GM12878 (cell line): ENCODE results near the gene CDC42BPA. TPM values are rescaled to one million over a fixed set of nuclear protein-coding genes. Genes with fewer than 3 reads are reported as not detected.

Experiments
- ATAC-seq: fragments of 200-7000 bp; cut with Tn5 transposase; 3 replicates; pipeline ENCODE4 v1.9.1; 2020; ENCODE audit warnings: mild to moderate bottlenecking, moderate library complexity
- BruUV-seq: library from RNA; stranded (reverse); fragments of 400-500 nt; replicated peaks from 2 replicates; lab custom pipeline; 2021; lab: Mats Ljungman, UMichigan
- CTCF ChIA-PET: fragments of 300-600 bp; sonication (Branson Sonifier 250); formaldehyde crosslinking; extraction: SDS; loops from one replicate; lab custom pipeline; 2021; ENCODE audit warnings: inconsistent platforms; lab: Yijun Ruan, JAX
- POLR2A ChIA-PET: fragments of 350-600 bp; formaldehyde crosslinking; extraction: SDS; loops from one replicate; lab custom pipeline; 2021; ENCODE audit warnings: inconsistent platforms; lab: Charles Lee
- RAD21 ChIA-PET: fragments of 300-600 bp; sonication (Branson Sonifier 250); formaldehyde crosslinking; loops from one replicate; lab custom pipeline; 2023; ENCODE audit warnings: antibody characterized with exemption; ENCODE audit not compliant: unreplicated experiment; lab: Charles Lee
- SMC1A ChIA-PET: fragments of 300-600 bp; sonication (Branson Sonifier 250); formaldehyde crosslinking; loops from one replicate; lab custom pipeline; 2023; ENCODE audit not compliant: unreplicated experiment, uncharacterized antibody; lab: Charles Lee
- DNase-seq: peaks from one replicate; pipeline ENCODE4 v3.0.0-alpha.2; 2011; ENCODE audit warnings: low read depth, low spot score
- FAIRE-seq: peaks from 3 replicates; lab custom pipeline; 2011; peaks lifted over from hg19 to GRCh38; lab: Jason Lieb, UNC
- H2AFZ ChIP-seq: 2 replicates; pipeline ENCODE4 v1.6.0; 2011; ENCODE audit warnings: low read depth, low read length, control low read depth; ENCODE audit not compliant: control insufficient read depth
- H3K27ac ChIP-seq: 2 replicates; pipeline ENCODE4 v1.5.1; 2011; ENCODE audit warnings: control low read depth; ENCODE audit not compliant: control insufficient read depth, insufficient read depth
- H3K27me3 ChIP-seq, 2 experiments: replicated peaks in 1 of 2; 2 replicates each; pipeline versions ENCODE4 v1.6.0 to v1.6.1; 2011; ENCODE audit warnings: low read length in 1 of 2; ENCODE audit not compliant: control insufficient read depth in 2 of 2, insufficient read depth in 2 of 2
- H3K36me3 ChIP-seq, 2 experiments: 2 replicates each; pipeline ENCODE4 v1.5.1; 2011; ENCODE audit warnings: low read length in 1 of 2; ENCODE audit not compliant: control insufficient read depth in 2 of 2, insufficient read depth in 2 of 2
- H3K4me1 ChIP-seq: 2 replicates; pipeline ENCODE4 v1.6.1; 2011; ENCODE audit warnings: mild to moderate bottlenecking, low read length, moderate library complexity, mixed read lengths; ENCODE audit not compliant: control insufficient read depth, insufficient read depth
- H3K4me2 ChIP-seq: 2 replicates; pipeline ENCODE4 v1.6.0; 2011; ENCODE audit warnings: control low read depth; ENCODE audit not compliant: control insufficient read depth, insufficient read depth
- H3K4me3 ChIP-seq: fragments of 200-600 bp; sonication (generic); 2 replicates; pipeline ENCODE4 v1.5.1; 2016
- H3K79me2 ChIP-seq: 2 replicates; pipeline ENCODE4 v1.6.0; 2011; ENCODE audit warnings: low read length; ENCODE audit not compliant: control insufficient read depth, insufficient read depth
- H3K9ac ChIP-seq: 2 replicates; pipeline ENCODE4 v1.8.0; 2011; ENCODE audit warnings: low read length, control low read depth, mixed read lengths; ENCODE audit not compliant: control insufficient read depth, insufficient read depth
- H3K9me3 ChIP-seq: replicated peaks from 3 replicates; pipeline ENCODE4 v1.5.1; 2011; ENCODE audit warnings: mild to moderate bottlenecking, low read length; ENCODE audit not compliant: control insufficient read depth, insufficient read depth
- H4K20me1 ChIP-seq: 2 replicates; pipeline ENCODE4 v1.6.0; 2011; ENCODE audit not compliant: control insufficient read depth, insufficient read depth
- CBFB ChIP-seq: IDR thresholded peaks from 2 replicates; pipeline ENCODE4 v1.6.1; 2016; ENCODE audit warnings: antibody characterized with exemption, low read depth
- ETV6 ChIP-seq, 2 experiments: fragments of 450-650 bp in 1 of 2; IDR thresholded peaks in 1 of 2; conservative IDR thresholded peaks in 1 of 2; 2 replicates each; pipeline ENCODE4 v1.6.1; 2014; ENCODE audit warnings: antibody characterized with exemption in 1 of 2, borderline replicate concordance in 1 of 2, low read depth in 1 of 2, mild to moderate bottlenecking in 1 of 2, moderate library complexity in 1 of 2
- HCFC1 ChIP-seq: fragments of 150-350 bp; IDR thresholded peaks from 2 replicates; pipeline ENCODE4 v1.6.1; 2014; ENCODE audit warnings: low read length
- HDGF ChIP-seq: fragments of 450-650 bp; IDR thresholded peaks from 2 replicates; pipeline ENCODE4 v1.6.1; 2016; ENCODE audit warnings: antibody characterized with exemption
- IKZF1 ChIP-seq: fragments of 450-650 bp; conservative IDR thresholded peaks from 2 replicates; pipeline ENCODE4 v1.6.1; 2017; ENCODE audit warnings: antibody characterized with exemption, mild to moderate bottlenecking
- RBBP5 ChIP-seq: fragments of 200-600 bp; sonication (generic); conservative IDR thresholded peaks from 2 replicates; pipeline ENCODE4 v1.6.1; 2016
- SRF ChIP-seq, 2 experiments: IDR thresholded peaks; 2 replicates each; pipeline ENCODE4 v1.6.1; 2011; ENCODE audit warnings: low read depth in 2 of 2, low read length in 2 of 2, mild to moderate bottlenecking in 1 of 2, moderate library complexity in 1 of 2
- YBX1 ChIP-seq: fragments of 450-650 bp; IDR thresholded peaks from 2 replicates; pipeline ENCODE4 v1.6.1; 2016; ENCODE audit warnings: antibody characterized with exemption
- ZBED1 ChIP-seq: IDR thresholded peaks from 2 replicates; pipeline ENCODE4 v1.6.1; 2016; ENCODE audit warnings: borderline replicate concordance
- WGBS: methylation state at CpG from one replicate; pipeline ENCODE4 v1.1.6; 2016; ENCODE audit warnings: low lambda C conversion rate; ENCODE audit not compliant: insufficient replicate concordance, insufficient coverage; ENCODE audit errors: missing lambda C conversion rate; 5-methylcytosine and 5-hydroxymethylcytosine counted together
- in situ Hi-C: fragments of 300-500 bp; cut with MboI; formaldehyde crosslinking; loops from 9 replicates; pipeline ENCODE4 v1.14.3; 2018; ENCODE audit warnings: mixed read lengths
- intact Hi-C: fragments of 100-400 bp; cut with micrococcal nuclease; formaldehyde crosslinking; loops from one replicate; pipeline ENCODE4 v1.14.2; 2022; ENCODE audit not compliant: unreplicated experiment
- polyA plus RNA-seq, 11 experiments: library from polyadenylated mRNA; depleted of rRNA in 4 of 11; unstranded in 6 of 11; stranded (reverse) in 5 of 11; fragments of >200 nt; fragmentation: Nextera tagmentation in 4 of 11; fragmentation: Illumina TruSeq in 1 of 11; extraction: Ambion mirVana in 4 of 11; extraction: Trizol in 1 of 11; gene quantifications; 1 replicate in 1 of 11; 2 replicates in 10 of 11; pipeline versions ENCODE4 v1.2.1 to v1.2.3, GENCODE V29; 2011 to 2016; ENCODE audit warnings: inconsistent platforms in 2 of 11, missing spikeins in 2 of 11, low read depth in 1 of 11
- total RNA-seq, 4 experiments: library from RNA; depleted of rRNA in 3 of 4; stranded (reverse); fragments of >200 nt in 3 of 4; fragmentation: Illumina TruSeq in 1 of 4; extraction: Trizol in 1 of 4; gene quantifications; 2 replicates each; pipeline versions ENCODE4 v1.2.1 to v1.2.3, GENCODE V29; 2013 to 2021

The CDC42BPA gene
- total and polyA plus RNA-seq, 10 of the 15 experiments (the other 5 are each of a cell fraction or from before 2014, with no cell fraction given), result 0.02 to 0.52 (median 0.10) TPM

GRCh38 chr1:226993814-226994585 lies 324.3 kb downstream of the CDC42BPA start:
- in situ Hi-C loops, result no loop called here
- Histone ChIP-seq H3K79me2 (no peaks in the 10 kb centered on the region), H2AFZ (no peak overlapping the region), H3K4me1 (peaks cover 21% of the 10 kb centered on the region), H3K27me3 (no peaks in the 10 kb centered on the region), H3K36me3 (no peaks in the 10 kb centered on the region), H3K9me3 (no peaks in the 10 kb centered on the region), H4K20me1 (no peaks in the 10 kb centered on the region), H3K27ac (no peak overlapping the region), H3K9ac (no peak overlapping the region), H3K4me2 (no peak overlapping the region), H3K4me3 (no peak overlapping the region)
- no peak for DNase-seq
- intact Hi-C loops, result no loop called here
- no TSS peak for BruUV-seq
- ATAC-seq, result no peak
- ChIA-PET SMC1A (interaction anchor here (0.8 to 1.5 kb wide), 2 partner anchors 11 to 15 kb away, joined by 3 to 4 read pairs; no protein-coding TSS in a partner anchor), POLR2A (no interaction called here), RAD21 (interaction anchor here (0.8 kb wide), 1 partner anchor 11 kb away, joined by 3 read pairs; no protein-coding TSS in a partner anchor), CTCF (interaction anchor here (0.7 kb wide), 1 partner anchor 74 kb away, joined by 3 read pairs; no protein-coding TSS in a partner anchor)
- WGBS, result 82% methylated on average over 22 of the region's 22 CpGs
- no peak for FAIRE-seq
- TF ChIP-seq IKZF1 (no peak), RBBP5 (no peak), CBFB (no peak), YBX1 (no peak), ETV6 (conservative IDR thresholded peaks at IDR 0.05 in 1 of 2, IDR thresholded peaks at IDR 0.05 in 1 of 2; ENCODE audit: borderline replicate concordance in 1 of 2, low read depth in 1 of 2) (no peak), SRF (IDR thresholded peaks at IDR 0.05; ENCODE audit: low read depth in 2 of 2, low read length in 2 of 2) (no peak), HCFC1 (no peak), ZBED1 (no peak), HDGF (no peak)
